Right atrium auricular region (tissue), 2 donors: ENCODE results near the gene NKD2. TPM values are rescaled to one million over a fixed set of nuclear protein-coding genes. Genes with fewer than 3 reads are reported as not detected.

ENCODE experiments used
- DNase-seq: peaks from one replicate; pipeline ENCODE4 v3.0.0-alpha.2; 2019; ENCODE audit warnings: low spot score
- H3K27ac ChIP-seq, 2 donors: fragments of 200-600 bp; sonication (generic); 1 replicate in 1 of 2; 2 replicates in 1 of 2; pipeline ENCODE4 v1.5.1; 2016 to 2019
- H3K27me3 ChIP-seq, 2 donors: fragments of 200-600 bp; sonication (generic); one replicate each; pipeline versions ENCODE4 v1.5.1 to v1.6.0; 2017 to 2019
- H3K36me3 ChIP-seq: fragments of 200-600 bp; sonication (generic); one replicate; pipeline ENCODE4 v1.5.1; 2016
- H3K4me1 ChIP-seq, 2 donors: fragments of 200-600 bp; sonication (generic); one replicate each; pipeline versions ENCODE4 v1.5.1 to v1.6.0; 2017 to 2019
- H3K4me3 ChIP-seq, 2 donors: fragments of 200-600 bp; sonication (generic); 1 replicate in 1 of 2; 2 replicates in 1 of 2; pipeline ENCODE4 v1.5.1; 2017 to 2019; ENCODE audit warnings: mild to moderate bottlenecking in 1 of 2, moderate library complexity in 1 of 2
- H3K9me3 ChIP-seq, 2 donors: fragments of 200-600 bp; sonication (generic); one replicate each; pipeline ENCODE4 v1.5.1; 2019
- total RNA-seq, 2 donors: library from RNA; depleted of rRNA; stranded (reverse); fragments of >200 nt; gene quantifications; one replicate each; pipeline ENCODE4 v1.1.0, GENCODE V29; 2016
- TF ChIP-seq, protein P1 (sequence below), 2 donors: fragments of 200-600 bp; sonication (generic); IDR thresholded peaks; one replicate each; pipeline ENCODE4 v1.5.1; 2019; ENCODE audit warnings: antibody characterized with exemption in 2 of 2

Gene NKD2
- total RNA-seq, 2 donors from 2014 or later: 2.4 to 2.8 TPM

DNA sequence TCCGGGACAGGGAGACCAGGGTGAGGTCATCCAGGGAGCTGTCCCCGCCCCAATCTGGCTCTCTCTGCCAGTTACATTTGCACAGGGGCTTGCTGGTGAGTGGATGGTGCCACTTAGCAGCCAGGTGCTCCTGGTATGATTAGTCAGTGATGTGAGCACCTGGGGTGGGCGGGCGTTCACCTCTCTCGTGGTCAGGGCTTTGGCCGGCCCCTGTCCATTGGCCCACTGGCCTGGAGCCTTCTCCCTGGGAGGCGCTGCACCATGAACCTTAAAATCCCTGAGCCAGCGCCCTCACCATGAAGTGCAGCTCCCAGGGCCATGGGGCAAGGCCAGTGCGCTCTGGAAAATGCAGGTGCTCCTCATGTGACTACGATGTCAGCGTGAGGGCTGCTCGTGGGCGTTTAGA lies 2.0 kb downstream of the NKD2 start:
- TF ChIP-seq, protein P1, sequence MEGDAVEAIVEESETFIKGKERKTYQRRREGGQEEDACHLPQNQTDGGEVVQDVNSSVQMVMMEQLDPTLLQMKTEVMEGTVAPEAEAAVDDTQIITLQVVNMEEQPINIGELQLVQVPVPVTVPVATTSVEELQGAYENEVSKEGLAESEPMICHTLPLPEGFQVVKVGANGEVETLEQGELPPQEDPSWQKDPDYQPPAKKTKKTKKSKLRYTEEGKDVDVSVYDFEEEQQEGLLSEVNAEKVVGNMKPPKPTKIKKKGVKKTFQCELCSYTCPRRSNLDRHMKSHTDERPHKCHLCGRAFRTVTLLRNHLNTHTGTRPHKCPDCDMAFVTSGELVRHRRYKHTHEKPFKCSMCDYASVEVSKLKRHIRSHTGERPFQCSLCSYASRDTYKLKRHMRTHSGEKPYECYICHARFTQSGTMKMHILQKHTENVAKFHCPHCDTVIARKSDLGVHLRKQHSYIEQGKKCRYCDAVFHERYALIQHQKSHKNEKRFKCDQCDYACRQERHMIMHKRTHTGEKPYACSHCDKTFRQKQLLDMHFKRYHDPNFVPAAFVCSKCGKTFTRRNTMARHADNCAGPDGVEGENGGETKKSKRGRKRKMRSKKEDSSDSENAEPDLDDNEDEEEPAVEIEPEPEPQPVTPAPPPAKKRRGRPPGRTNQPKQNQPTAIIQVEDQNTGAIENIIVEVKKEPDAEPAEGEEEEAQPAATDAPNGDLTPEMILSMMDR (IDR thresholded peaks at IDR 0.05): no peak
- Histone ChIP-seq H3K36me3 (no peaks in the 10 kb centered on the region), H3K4me1 (peaks cover 0 to 31% of the 10 kb centered on the region in 2 donors), H3K4me3 (no peak overlapping the region), H3K9me3 (no peaks in the 10 kb centered on the region), H3K27ac (no peak overlapping the region), H3K27me3 (peaks cover 0 to 6% of the 10 kb centered on the region in 2 donors)
- DNase-seq: no peak

DNA sequence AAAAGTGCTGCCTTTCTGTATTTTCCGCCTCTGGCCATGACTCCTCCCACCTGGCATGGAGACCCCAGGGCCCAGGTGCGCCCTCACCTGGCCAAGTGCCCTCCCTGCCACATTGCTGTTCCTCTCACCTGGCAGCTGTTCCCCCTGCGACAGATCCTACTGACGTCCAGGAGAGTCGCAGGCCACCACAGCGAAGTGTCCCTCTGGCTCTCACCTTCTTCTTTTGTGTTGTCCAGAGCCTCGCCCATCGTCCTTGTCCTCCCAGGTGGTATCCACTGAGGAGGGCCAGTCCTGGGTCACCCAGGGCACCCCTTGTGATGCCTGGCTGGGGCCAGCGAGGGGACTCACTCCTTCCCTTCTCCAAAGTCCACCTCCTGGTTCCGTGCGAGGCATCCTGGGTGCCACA lies 2.6 kb downstream of the NKD2 start:
- TF ChIP-seq, protein P1 (IDR thresholded peaks at IDR 0.05): peak in 1 of 2 donors; percentile 13
- H3K27me3 ChIP-seq: peaks cover 0 to 6% of the 10 kb centered on the region in 2 donors
- no peak overlapping the region for H3K4me3 ChIP-seq
- H3K27ac ChIP-seq: no peak overlapping the region
- H3K4me1 ChIP-seq: peaks cover 0 to 31% of the 10 kb centered on the region in 2 donors
- no peak for DNase-seq
- H3K36me3 ChIP-seq: no peaks in the 10 kb centered on the region
- no peaks in the 10 kb centered on the region for H3K9me3 ChIP-seq

DNA sequence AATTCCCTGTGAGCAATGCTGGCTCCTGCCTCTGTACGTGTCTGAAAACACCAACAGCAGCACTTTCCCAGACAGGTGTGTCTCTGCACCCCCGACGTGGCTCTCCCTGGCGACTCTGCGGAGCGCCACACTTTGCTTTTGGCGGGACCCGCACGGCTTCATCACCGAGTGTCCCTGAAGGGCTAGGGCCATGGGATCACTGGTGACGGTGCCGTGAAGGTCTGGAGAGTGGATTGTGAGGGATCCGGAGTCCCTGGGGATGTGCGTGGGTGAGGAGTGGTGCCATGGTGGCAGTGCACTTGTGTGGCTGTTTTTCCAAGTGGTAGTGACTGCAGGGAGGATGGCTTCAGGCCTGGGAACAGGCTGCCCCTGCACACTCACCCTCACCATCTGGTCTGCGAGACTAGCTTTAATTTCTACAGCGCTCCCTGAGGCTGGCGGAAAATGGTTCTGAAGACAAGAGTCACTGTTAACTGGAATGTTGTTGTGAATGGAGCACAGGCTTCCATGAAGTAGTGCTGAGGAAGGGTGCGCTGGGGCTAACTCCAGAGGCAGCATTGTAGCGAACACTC lies 3.2 kb downstream of the NKD2 start:
- H3K27ac ChIP-seq: no peak overlapping the region
- H3K27me3 ChIP-seq: peaks cover 0 to 6% of the 10 kb centered on the region in 2 donors
- H3K4me3 ChIP-seq: no peak overlapping the region
- H3K4me1 ChIP-seq: peaks cover 0 to 31% of the 10 kb centered on the region in 2 donors
- no peaks in the 10 kb centered on the region for H3K36me3 ChIP-seq
- H3K9me3 ChIP-seq: no peaks in the 10 kb centered on the region
- no peak for DNase-seq
- TF ChIP-seq, protein P1 (IDR thresholded peaks at IDR 0.05): no peak

DNA sequence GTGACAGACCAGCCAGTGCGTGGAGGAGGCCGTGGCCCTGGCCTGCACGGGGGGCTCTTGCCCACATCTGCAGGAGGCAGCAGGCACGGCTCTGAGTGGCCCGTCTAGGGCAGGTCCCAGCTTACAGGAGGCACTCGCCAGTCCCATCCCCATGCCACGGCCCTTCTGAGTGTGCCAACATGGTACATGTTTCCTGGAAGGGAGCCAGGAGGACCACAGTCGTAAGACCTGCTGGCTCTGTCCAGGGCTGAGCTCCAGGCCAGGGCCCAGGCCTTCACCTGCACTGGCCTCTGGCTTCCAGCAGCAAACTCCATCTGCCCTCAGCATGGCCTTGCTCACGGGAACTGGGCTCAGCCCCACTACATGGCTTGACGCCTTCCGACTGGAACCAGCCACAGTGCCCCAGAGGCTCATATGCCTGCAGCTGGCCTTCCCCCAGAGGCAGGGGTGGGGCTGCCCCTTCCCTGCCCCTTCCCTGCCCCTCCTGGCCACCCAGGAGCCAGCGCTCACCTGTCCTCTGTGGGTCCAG lies 3.8 kb downstream of the NKD2 start:
- Histone ChIP-seq H3K4me1 (peaks cover 0 to 31% of the 10 kb centered on the region in 2 donors), H3K9me3 (no peaks in the 10 kb centered on the region), H3K36me3 (no peaks in the 10 kb centered on the region), H3K27ac (no peak overlapping the region), H3K4me3 (no peak overlapping the region), H3K27me3 (peaks cover 0 to 6% of the 10 kb centered on the region in 2 donors)
- TF ChIP-seq, protein P1 (IDR thresholded peaks at IDR 0.05): no peak
- no peak for DNase-seq

DNA sequence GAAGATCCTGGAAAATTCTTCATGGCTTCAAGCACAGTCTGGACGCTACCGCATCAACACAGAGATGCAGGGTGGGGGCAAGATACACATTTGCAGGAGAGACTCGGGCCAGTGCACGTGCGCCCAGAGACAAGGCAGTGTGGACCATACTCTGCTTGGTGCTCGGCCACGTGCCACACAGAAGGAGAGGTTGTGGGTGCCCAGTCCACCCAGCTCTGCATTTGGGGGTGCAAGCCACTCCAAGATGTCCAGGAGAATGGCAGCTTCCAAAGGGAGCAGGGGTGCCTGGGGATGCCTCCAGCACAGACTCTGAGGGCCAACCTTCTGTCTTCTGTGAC lies 4.3 kb downstream of the NKD2 start:
- Histone ChIP-seq H3K4me1 (peaks cover 0 to 27% of the 10 kb centered on the region in 2 donors), H3K4me3 (no peak overlapping the region), H3K36me3 (no peaks in the 10 kb centered on the region), H3K9me3 (no peaks in the 10 kb centered on the region), H3K27me3 (peaks cover 0 to 6% of the 10 kb centered on the region in 2 donors), H3K27ac (no peak overlapping the region)
- DNase-seq: no peak
- TF ChIP-seq, protein P1 (IDR thresholded peaks at IDR 0.05): no peak
